HG02571 (cell line): ENCODE data around the gene ARL1.
A peak's percentile ranks its signal among the peaks of the same experiment; 100 is the strongest.
"Not testable (repeated sequence)": the region's sequence is repeated elsewhere in the genome, so short reads cannot be mapped to it uniquely, and the experiment has no call there.

Experiments used
- ATAC-seq: cut with Tn5 transposase; IDR thresholded peaks from one replicate; pipeline ENCODE4 v1.9.1; 2021; ENCODE audit warnings: mild to moderate bottlenecking, moderate library complexity; ENCODE audit not compliant: unreplicated experiment

Gene ARL1

GRCh38 chr12:101407436-101408345 is at the start of gene ARL1:
TSS of gene ARL1 (minus strand) at chr12:101407772. CDS start at chr12:101407645, 127 bp downstream.
- ATAC-seq = peak; percentile 72

GRCh38 chr12:101455685-101456084 is 48.1 kb upstream of the ARL1 start:
- ATAC-seq = no peak

GRCh38 chr12:101441461-101442224 is 34.1 kb upstream of the ARL1 start:
- ATAC-seq = no peak

- no peak for ATAC-seq
Measured at GRCh38 chr12:101439236-101439635, 31.7 kb upstream of the ARL1 start.

GRCh38 chr12:101436136-101436535 is 28.6 kb upstream of the ARL1 start:
- no peak for ATAC-seq

GRCh38 chr12:101430456-101430855 is 22.9 kb upstream of the ARL1 start:
- no peak for ATAC-seq

GRCh38 chr12:101424620-101425019 is 17.0 kb upstream of the ARL1 start:
- no peak for ATAC-seq

GRCh38 chr12:101422066-101422465 is 14.5 kb upstream of the ARL1 start:
- ATAC-seq = not testable (repeated sequence)

GRCh38 chr12:101415228-101415627 is 7.7 kb upstream of the ARL1 start:
- ATAC-seq = no peak

- no peak for ATAC-seq
Measured at GRCh38 chr12:101414533-101415119, 7.1 kb upstream of the ARL1 start.

GRCh38 chr12:101410169-101410568 is 2.6 kb upstream of the ARL1 start:
- not testable (repeated sequence) for ATAC-seq

GRCh38 chr12:101407049-101407435 is 530 bp downstream of the ARL1 start:
- ATAC-seq = peak; percentile 10

GRCh38 chr12:101391181-101391580 is 16.4 kb downstream of the ARL1 start:
- not testable (repeated sequence) for ATAC-seq

- no peak for ATAC-seq
Measured at GRCh38 chr12:101379149-101379548, 28.4 kb downstream of the ARL1 start.

GRCh38 chr12:101375573-101375972 is 32.0 kb downstream of the ARL1 start:
- no peak for ATAC-seq

GRCh38 chr12:101372431-101372830 is 35.1 kb downstream of the ARL1 start:
- no peak for ATAC-seq

- no peak for ATAC-seq
Measured at GRCh38 chr12:101368016-101368415, 39.6 kb downstream of the ARL1 start.

- no peak for ATAC-seq
Measured at GRCh38 chr12:101361455-101361854, 46.1 kb downstream of the ARL1 start.

- no peak for ATAC-seq
Measured at GRCh38 chr12:101356794-101357193, 50.8 kb downstream of the ARL1 start.

- ATAC-seq = no peak
Measured at GRCh38 chr12:101351682-101352081, 55.9 kb downstream of the ARL1 start.

GRCh38 chr12:101343893-101344292 is 63.7 kb downstream of the ARL1 start:
- no peak for ATAC-seq
